Activated CD4-positive, alpha-beta T cell treated with anti-CD3 and anti-CD28 coated beads, Interleukin-2, amount 10 ng/mL, durations not matched to agents 24 days and 14 days (primary cell): Measurements from ENCODE around the gene EGLN1. TPM values are rescaled to one million over a fixed set of nuclear protein-coding genes. Genes with fewer than 3 reads are reported as not detected.
"Not testable (repeated sequence)": the region's sequence is repeated elsewhere in the genome, so short reads cannot be mapped to it uniquely, and the experiment has no call there.

Source experiments
- DNase-seq: peaks from one replicate; pipeline ENCODE4 v3.0.0; 2022
- H3K27ac Mint-ChIP-seq: one replicate; pipeline ENCODE4 v1.8.0; 2022; ENCODE audit warnings: mild to moderate bottlenecking, mixed read lengths
- H3K27me3 Mint-ChIP-seq: one replicate; pipeline ENCODE4 v1.8.0; 2022; ENCODE audit warnings: mixed read lengths
- H3K36me3 Mint-ChIP-seq: one replicate; pipeline ENCODE4 v1.8.0; 2022; ENCODE audit warnings: low read depth, mild to moderate bottlenecking, mixed read lengths
- H3K4me1 Mint-ChIP-seq: one replicate; pipeline ENCODE4 v1.8.0; 2021; ENCODE audit warnings: mixed read lengths
- H3K4me3 Mint-ChIP-seq: one replicate; pipeline ENCODE4 v1.8.0; 2022; ENCODE audit warnings: mild to moderate bottlenecking, moderate library complexity, mixed read lengths
- H3K9me3 Mint-ChIP-seq: one replicate; pipeline ENCODE4 v1.8.0; 2021; ENCODE audit warnings: mixed read lengths
- intact Hi-C: fragments of 100-400 bp; cut with micrococcal nuclease; formaldehyde crosslinking; loops from one replicate; pipeline ENCODE4 v1.15.1; 2023
- total RNA-seq: library from RNA; stranded (reverse); gene quantifications from 2 replicates; pipeline ENCODE4 v1.2.3, GENCODE V29; 2022

EGLN1 gene
- total RNA-seq = 21.4 and 23.9 TPM in 2 replicates

- Mint-ChIP-seq H3K27me3 (peaks cover 25% of the 10 kb centered on the region), H3K27ac (peak within 1 kb of the TSS; percentile 95), H3K4me1 (peaks cover 47% of the 10 kb centered on the region), H3K4me3 (peak within 1 kb of the TSS; percentile 98), H3K36me3 (peaks cover 21% of the 10 kb centered on the region), H3K9me3 (no peaks in the 10 kb centered on the region)
- DNase-seq = peak; percentile 94
- intact Hi-C loops = loop anchor here (1.0 to 5.0 kb wide), 8 partner anchors 39 to 555 kb away; partner anchors contain the start of genes C1orf198, SPRTN and TSNAX
Measured at GRCh38 chr1:231421971-231422797, at the start of gene EGLN1. Gene EGLN1, minus strand, starts transcription at chr1:231422287. Its CDS starts 399 bp downstream, at chr1:231421888.

GRCh38 chr1:231471500-231471899, 49.4 kb upstream of the EGLN1 start:
- H3K4me1 Mint-ChIP-seq, H3K36me3 Mint-ChIP-seq, H3K4me3 Mint-ChIP-seq, intact Hi-C loops, H3K27ac Mint-ChIP-seq, DNase-seq, H3K9me3 Mint-ChIP-seq: not testable (repeated sequence)
- H3K27me3 Mint-ChIP-seq = peaks cover 54% of the 10 kb centered on the region

GRCh38 chr1:231471027-231471426, 48.9 kb upstream of the EGLN1 start:
- H3K4me3 Mint-ChIP-seq, H3K9me3 Mint-ChIP-seq, DNase-seq, H3K36me3 Mint-ChIP-seq, H3K27ac Mint-ChIP-seq, intact Hi-C loops, H3K4me1 Mint-ChIP-seq: not testable (repeated sequence)
- peaks cover 54% of the 10 kb centered on the region for H3K27me3 Mint-ChIP-seq

GRCh38 chr1:231467986-231468385, 45.9 kb upstream of the EGLN1 start:
- Mint-ChIP-seq H3K9me3 (peaks cover 17% of the 10 kb centered on the region), H3K4me3 (no peak overlapping the region), H3K27me3 (peaks cover 53% of the 10 kb centered on the region), H3K27ac (no peak overlapping the region), H3K4me1 (peaks cover 18% of the 10 kb centered on the region), H3K36me3 (no peaks in the 10 kb centered on the region)
- intact Hi-C loops = no loop called here
- no peak for DNase-seq

- Mint-ChIP-seq H3K4me3 (no peak overlapping the region), H3K36me3 (no peaks in the 10 kb centered on the region), H3K27ac (no peak overlapping the region), H3K4me1 (peaks cover 29% of the 10 kb centered on the region), H3K27me3 (peaks cover 63% of the 10 kb centered on the region), H3K9me3 (peaks cover 26% of the 10 kb centered on the region)
- no peak for DNase-seq
- intact Hi-C loops = no loop called here
Measured at GRCh38 chr1:231465051-231465450, 43.0 kb upstream of the EGLN1 start.

GRCh38 chr1:231463541-231463940, 41.5 kb upstream of the EGLN1 start:
- peaks cover 35% of the 10 kb centered on the region for H3K4me1 Mint-ChIP-seq
- H3K36me3 Mint-ChIP-seq = no peaks in the 10 kb centered on the region
- H3K4me3 Mint-ChIP-seq = no peak overlapping the region
- intact Hi-C loops = loop anchor here (5.0 kb wide), 1 partner anchor 191 kb away; no protein-coding TSS in a partner anchor
- no peak for DNase-seq
- peaks cover 31% of the 10 kb centered on the region for H3K9me3 Mint-ChIP-seq
- H3K27me3 Mint-ChIP-seq = peaks cover 68% of the 10 kb centered on the region
- H3K27ac Mint-ChIP-seq = no peak overlapping the region

- peaks cover 35% of the 10 kb centered on the region for H3K9me3 Mint-ChIP-seq
Measured at GRCh38 chr1:231460614-231461013, 38.5 kb upstream of the EGLN1 start.

GRCh38 chr1:231459438-231459837, 37.4 kb upstream of the EGLN1 start:
- DNase-seq, H3K4me3 Mint-ChIP-seq, H3K27ac Mint-ChIP-seq, intact Hi-C loops, H3K36me3 Mint-ChIP-seq: not testable (repeated sequence)
- Mint-ChIP-seq H3K4me1 (peaks cover 24% of the 10 kb centered on the region), H3K27me3 (peaks cover 69% of the 10 kb centered on the region), H3K9me3 (peaks cover 31% of the 10 kb centered on the region)

More at GRCh38 chr1:231460614-231461013, 38.5 kb upstream of the EGLN1 start:
- H3K4me1 Mint-ChIP-seq = peaks cover 35% of the 10 kb centered on the region
- intact Hi-C loops = loop anchor here (1.0 to 5.0 kb wide), 4 partner anchors 38 to 188 kb away; partner anchors contain the start of genes EGLN1 and TSNAX
- peaks cover 4% of the 10 kb centered on the region for H3K36me3 Mint-ChIP-seq
- H3K4me3 Mint-ChIP-seq = no peak overlapping the region
- DNase-seq = peak; percentile 92
- H3K27me3 Mint-ChIP-seq = peaks cover 69% of the 10 kb centered on the region
- peak overlapping the region; percentile 66 for H3K27ac Mint-ChIP-seq

- H3K27me3 Mint-ChIP-seq = peaks cover 60% of the 10 kb centered on the region
- DNase-seq, H3K27ac Mint-ChIP-seq, H3K4me3 Mint-ChIP-seq, H3K36me3 Mint-ChIP-seq, intact Hi-C loops: not testable (repeated sequence)
- peaks cover 16% of the 10 kb centered on the region for H3K4me1 Mint-ChIP-seq
- peaks cover 22% of the 10 kb centered on the region for H3K9me3 Mint-ChIP-seq
Measured at GRCh38 chr1:231457956-231458355, 35.9 kb upstream of the EGLN1 start.

GRCh38 chr1:231454133-231454532, 32.0 kb upstream of the EGLN1 start:
- H3K36me3 Mint-ChIP-seq, intact Hi-C loops, DNase-seq, H3K27ac Mint-ChIP-seq, H3K4me1 Mint-ChIP-seq, H3K4me3 Mint-ChIP-seq: not testable (repeated sequence)
- H3K27me3 Mint-ChIP-seq = peaks cover 70% of the 10 kb centered on the region
- peaks cover 26% of the 10 kb centered on the region for H3K9me3 Mint-ChIP-seq

GRCh38 chr1:231446138-231446537, 24.1 kb upstream of the EGLN1 start:
- intact Hi-C loops = no loop called here
- Mint-ChIP-seq H3K27ac (no peak overlapping the region), H3K36me3 (no peaks in the 10 kb centered on the region), H3K9me3 (peaks cover 37% of the 10 kb centered on the region), H3K27me3 (peaks cover 73% of the 10 kb centered on the region), H3K4me1 (no peaks in the 10 kb centered on the region), H3K4me3 (no peak overlapping the region)
- no peak for DNase-seq

GRCh38 chr1:231444059-231444458, 22.0 kb upstream of the EGLN1 start:
- no peak for DNase-seq
- Mint-ChIP-seq H3K9me3 (peaks cover 31% of the 10 kb centered on the region), H3K27ac (no peak overlapping the region), H3K4me1 (no peaks in the 10 kb centered on the region), H3K36me3 (no peaks in the 10 kb centered on the region), H3K27me3 (peaks cover 61% of the 10 kb centered on the region), H3K4me3 (no peak overlapping the region)
- intact Hi-C loops = no loop called here

GRCh38 chr1:231443363-231443762, 21.3 kb upstream of the EGLN1 start:
- Mint-ChIP-seq H3K4me3 (no peak overlapping the region), H3K27me3 (peaks cover 57% of the 10 kb centered on the region), H3K36me3 (no peaks in the 10 kb centered on the region), H3K27ac (no peak overlapping the region), H3K9me3 (peaks cover 31% of the 10 kb centered on the region), H3K4me1 (no peaks in the 10 kb centered on the region)
- intact Hi-C loops = no loop called here
- no peak for DNase-seq

GRCh38 chr1:231442735-231443134, 20.6 kb upstream of the EGLN1 start:
- Mint-ChIP-seq H3K4me1 (no peaks in the 10 kb centered on the region), H3K27ac (no peak overlapping the region), H3K4me3 (no peak overlapping the region), H3K36me3 (no peaks in the 10 kb centered on the region), H3K27me3 (peaks cover 56% of the 10 kb centered on the region), H3K9me3 (peaks cover 31% of the 10 kb centered on the region)
- DNase-seq = no peak
- intact Hi-C loops = no loop called here
